Stimulated activated CD8-positive, alpha-beta memory T cell treated with anti-CD3 and anti-CD28 coated beads, Interleukin-15, amount 100 ng/mL, for 1 hour (primary cell): Measurements from ENCODE around the gene KCNIP3.
"Not testable (repeated sequence)": the region's sequence is repeated elsewhere in the genome, so short reads cannot be mapped to it uniquely, and the experiment has no call there.

Experiments
- DNase-seq: peaks from one replicate; pipeline ENCODE4 v3.0.0-alpha.2; 2020; ENCODE audit warnings: low read depth

KCNIP3 gene

DNA sequence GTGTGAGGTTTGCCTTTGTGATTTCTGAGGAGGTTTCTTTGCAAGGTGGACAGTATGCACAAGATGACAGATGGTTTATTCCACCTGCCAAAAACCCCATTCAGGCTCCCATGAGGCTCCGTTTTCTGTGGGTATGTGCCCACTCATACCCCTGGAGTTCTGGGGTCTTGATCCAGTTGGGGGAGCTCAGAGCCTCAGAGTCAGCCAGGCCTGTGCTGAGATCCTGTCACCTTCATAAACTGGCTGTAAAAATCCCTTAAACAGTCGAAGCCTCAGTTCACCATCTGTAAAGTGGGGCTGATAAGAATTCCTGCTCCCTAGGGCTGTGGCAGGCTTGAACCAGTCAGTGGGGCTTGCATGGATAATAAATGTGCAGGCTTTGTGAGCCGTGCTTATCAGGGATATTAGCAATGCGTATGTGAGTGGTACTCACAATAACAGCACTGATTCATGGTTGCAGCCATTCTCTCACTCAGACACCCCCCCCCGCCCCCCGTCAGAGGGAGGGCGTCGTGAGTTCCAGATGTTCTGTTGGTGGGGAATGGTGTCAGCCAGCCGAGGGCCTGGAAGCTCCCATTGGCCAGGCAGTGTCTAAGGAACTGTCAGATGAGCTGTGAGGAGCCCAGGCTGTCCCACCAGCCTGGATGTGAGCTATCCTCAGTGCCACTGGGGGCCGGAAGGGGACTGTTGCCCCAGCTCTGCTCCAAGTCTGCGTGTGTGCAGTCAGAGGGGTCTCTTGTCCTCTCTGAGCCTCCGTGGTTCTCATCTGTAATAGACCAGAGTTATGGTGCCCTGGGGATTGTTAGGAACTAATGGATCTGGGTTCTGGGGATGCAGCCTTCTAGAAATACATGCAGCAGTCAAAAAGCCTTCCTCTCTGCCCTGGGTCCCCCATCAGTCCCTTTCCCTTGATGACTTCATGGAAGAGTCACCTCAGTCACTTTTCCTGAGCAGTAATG is 51.7 kb downstream of the KCNIP3 start:
- no peak for DNase-seq

DNA sequence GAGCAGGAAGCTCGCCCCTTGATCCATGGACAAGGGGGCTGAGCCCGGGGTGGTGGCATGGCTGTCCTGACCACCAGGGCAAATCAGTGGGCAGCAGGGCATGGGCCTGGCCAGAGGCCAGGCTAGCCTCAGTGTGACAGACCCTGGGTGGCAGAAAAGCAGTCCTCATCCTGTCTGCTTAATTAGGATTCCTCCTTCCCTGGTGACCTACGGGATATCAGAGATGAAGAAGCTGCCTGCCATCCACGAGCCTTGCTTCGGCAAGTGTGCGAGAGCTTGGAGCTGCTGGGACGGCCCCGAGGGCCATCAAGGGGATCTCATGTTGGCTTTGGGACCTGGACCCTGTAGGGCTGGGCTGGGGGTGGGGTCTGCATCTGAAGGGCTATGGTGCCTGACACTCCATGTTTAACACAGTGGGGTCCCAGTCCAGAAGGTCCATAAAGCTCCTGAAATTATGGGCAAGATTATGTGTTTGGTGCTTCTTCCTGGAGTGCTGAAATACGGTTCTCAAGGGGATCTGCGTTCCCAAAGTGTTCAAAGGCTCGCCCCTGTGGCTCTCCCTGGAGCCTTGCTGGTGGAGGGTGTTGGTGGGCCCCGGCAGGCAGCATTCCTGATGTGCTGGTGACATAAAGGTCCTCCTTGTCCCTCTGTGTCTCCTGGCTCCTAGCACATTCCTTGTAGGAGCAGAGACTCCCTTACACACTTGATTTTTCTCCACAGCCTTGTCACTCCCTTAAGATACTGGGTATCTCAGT is 52.6 kb downstream of the KCNIP3 start:
- DNase-seq = no peak

DNA sequence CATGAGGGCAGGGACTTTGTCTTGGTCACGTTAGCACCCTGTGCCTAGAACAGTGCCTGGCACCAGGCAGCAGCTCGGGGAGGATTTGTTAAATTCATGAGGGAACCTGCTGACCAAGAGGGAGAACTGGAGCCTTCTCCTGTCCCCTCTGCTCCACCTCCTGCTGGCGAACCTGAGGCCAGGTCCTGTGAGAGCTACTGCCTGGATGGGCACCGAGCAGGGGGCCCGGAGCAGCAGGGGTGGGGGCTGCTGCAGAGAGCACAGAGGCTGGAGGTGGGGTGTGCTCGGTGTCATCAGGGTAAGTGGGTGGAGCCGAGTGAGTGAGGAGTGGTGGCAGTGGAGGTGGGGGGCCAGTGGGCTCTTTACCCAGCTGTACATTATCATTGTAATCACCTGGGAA is 53.2 kb downstream of the KCNIP3 start:
- DNase-seq = no peak

- DNase-seq = no peak
Measured at GRCh38 chr2:95350774-95351597, 53.8 kb downstream of the KCNIP3 start.

DNA sequence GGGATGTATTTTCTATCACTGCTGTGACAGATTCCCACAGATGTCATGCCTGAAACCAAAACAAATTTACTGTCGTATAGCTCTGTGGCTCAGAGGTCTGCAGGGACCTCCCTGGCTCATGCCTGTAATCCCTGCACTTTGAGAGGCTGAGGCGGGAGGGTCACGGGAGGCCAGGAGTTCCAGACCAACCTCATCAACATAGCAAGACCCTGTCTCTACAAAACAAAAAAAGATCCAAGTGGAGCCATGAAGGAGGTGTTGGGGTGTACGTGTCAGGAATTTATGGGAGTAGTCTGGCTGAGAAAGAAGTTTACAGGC is 54.4 kb downstream of the KCNIP3 start:
- DNase-seq = no peak

- DNase-seq = no peak
Measured at GRCh38 chr2:95352310-95353054, 55.3 kb downstream of the KCNIP3 start.

- DNase-seq = no peak
Measured at GRCh38 chr2:95353055-95353575, 56.0 kb downstream of the KCNIP3 start.

GRCh38 chr2:95353613-95354468 is 56.7 kb downstream of the KCNIP3 start:
- DNase-seq = no peak

DNA sequence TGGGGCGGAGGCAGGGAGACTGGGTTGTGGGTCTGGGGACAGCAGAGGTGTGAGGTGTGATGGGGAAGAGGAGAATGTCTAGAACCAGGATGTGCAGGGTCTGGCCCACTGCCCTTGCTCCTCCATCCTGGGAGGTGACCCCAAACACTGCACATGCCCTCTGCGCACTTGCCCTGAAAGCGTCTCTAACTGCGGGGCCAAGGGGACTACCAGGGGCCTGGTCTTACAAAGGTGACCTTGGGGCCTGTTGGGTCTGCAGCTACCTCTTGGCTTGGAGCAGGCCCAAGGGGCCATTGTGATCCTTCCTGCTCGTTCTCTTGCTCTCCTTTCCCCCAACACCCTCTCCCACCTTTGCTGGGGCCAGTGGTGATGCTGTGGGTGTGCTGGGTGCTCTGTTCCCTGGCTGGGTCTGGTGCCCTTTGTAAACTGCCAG is 57.3 kb downstream of the KCNIP3 start:
- DNase-seq = no peak

- no peak for DNase-seq
Measured at GRCh38 chr2:95354925-95355324, 57.8 kb downstream of the KCNIP3 start.

DNA sequence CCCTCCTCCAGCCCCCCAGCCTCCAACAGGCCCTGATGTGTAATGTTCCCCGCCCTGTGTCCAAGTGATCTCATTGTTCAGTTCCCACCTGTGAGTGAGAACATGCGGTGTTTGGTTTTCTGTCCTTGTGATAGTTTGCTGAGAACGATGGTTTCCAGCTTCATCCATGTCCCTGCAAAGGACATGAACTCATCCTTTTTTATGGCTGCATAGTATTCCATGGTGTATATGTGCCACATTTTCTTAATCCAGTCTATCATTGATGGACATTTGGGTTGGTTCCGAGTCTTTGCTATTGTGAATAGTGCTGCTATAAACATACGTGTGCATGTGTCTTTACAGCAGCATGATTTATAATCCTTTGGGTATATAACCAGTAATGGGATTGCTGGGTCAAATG is 58.3 kb downstream of the KCNIP3 start:
- DNase-seq = not testable (repeated sequence)

GRCh38 chr2:95356821-95357700 is 59.9 kb downstream of the KCNIP3 start:
- no peak for DNase-seq

GRCh38 chr2:95357717-95358280 is 60.7 kb downstream of the KCNIP3 start:
- DNase-seq = no peak

- DNase-seq = no peak
Measured at GRCh38 chr2:95359031-95359430, 61.9 kb downstream of the KCNIP3 start.

DNA sequence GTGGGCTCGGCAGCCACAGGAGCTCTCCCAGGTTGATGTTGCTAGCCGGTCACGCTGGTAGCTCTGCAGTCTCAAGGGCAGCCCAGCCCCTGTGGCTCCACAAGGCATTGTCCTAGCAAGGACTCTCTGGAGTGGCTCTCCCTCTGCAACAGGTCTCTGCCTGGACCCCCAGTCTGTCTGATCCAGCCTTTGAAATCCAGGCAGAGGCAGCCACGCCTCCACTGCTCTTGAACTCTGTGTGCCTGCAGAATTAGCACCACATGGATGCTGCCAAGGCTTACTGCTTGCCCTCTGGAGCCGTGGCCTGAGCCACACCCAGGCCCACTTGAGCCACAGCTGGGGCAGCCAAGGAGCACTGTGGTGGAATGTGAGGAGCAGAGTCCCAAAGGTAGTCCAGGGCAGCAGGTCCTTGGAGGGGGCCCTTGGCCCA is 62.4 kb downstream of the KCNIP3 start:
- DNase-seq = no peak

- no peak for DNase-seq
Measured at GRCh38 chr2:95361216-95361980, 64.3 kb downstream of the KCNIP3 start.

DNA sequence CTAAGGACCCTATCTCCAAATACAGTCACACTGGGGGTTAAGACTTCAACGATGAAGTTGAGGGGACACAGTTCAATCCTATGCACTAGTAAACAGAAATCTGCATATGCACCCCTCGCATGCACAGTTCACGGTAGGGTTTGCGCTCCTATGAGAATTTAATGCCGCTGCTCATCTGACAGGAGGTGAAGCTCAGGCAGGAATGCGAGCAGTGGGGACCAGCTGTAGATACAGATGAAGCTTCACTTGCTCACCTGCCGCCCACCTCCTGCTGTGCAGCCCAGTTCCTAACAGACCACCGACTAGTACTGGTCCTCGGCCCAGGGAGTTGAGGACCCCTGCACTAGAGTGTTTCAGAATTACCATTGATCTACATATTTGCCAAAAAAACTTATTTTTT is 65.3 kb downstream of the KCNIP3 start:
- no peak for DNase-seq

DNA sequence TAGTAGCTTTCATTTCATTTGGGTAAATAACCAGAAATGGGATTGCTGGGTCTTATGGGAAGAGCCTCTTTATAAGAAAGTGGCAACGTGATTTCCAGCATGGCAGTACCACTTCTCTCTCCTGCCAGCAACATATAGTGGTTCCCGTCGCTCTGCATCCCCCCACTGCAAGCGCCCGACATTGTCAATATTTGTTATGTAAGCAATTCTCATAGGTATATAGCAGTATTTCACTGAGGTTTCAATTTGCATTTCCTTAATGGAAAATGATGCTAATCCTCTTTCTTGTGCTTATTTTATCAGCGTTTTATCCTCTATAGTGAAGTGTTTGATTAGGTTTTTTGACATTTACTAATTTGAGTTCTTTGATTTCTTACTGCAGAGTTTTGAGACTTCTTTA is 69.4 kb downstream of the KCNIP3 start:
- no peak for DNase-seq
